Choroid plexus epithelial cell (primary cell): ENCODE data around the gene NUCKS1.
A peak's percentile ranks its signal among the peaks of the same experiment; 100 is the strongest.

Experiments
- DNase-seq: peaks from one replicate; pipeline ENCODE4 v3.0.0-alpha.2; 2010; ENCODE audit warnings: low read depth
- H3K4me3 ChIP-seq: 2 replicates; pipeline ENCODE4 v1.5.1; 2011; ENCODE audit warnings: low read depth, mild to moderate bottlenecking, control low read depth, low read length, moderate library complexity
- CTCF ChIP-seq: conservative IDR thresholded peaks from 2 replicates; pipeline ENCODE4 v1.5.1; 2011; ENCODE audit warnings: low read depth, mild to moderate bottlenecking, control low read depth, inconsistent platforms, low read length, moderate library complexity

NUCKS1 gene

GRCh38 chr1:205709059-205709398 is 41.0 kb downstream of the NUCKS1 start:
- peak; percentile 91 for DNase-seq
- TF ChIP-seq CTCF, result no peak
- no peak overlapping the region for H3K4me3 ChIP-seq

GRCh38 chr1:205706601-205707502 is 43.1 kb downstream of the NUCKS1 start:
- H3K4me3 ChIP-seq, result no peak overlapping the region
- no peak for TF ChIP-seq CTCF
- peak; percentile 53 for DNase-seq

- no peak for DNase-seq
- no peak for TF ChIP-seq CTCF
- H3K4me3 ChIP-seq, result no peak overlapping the region
Measured at GRCh38 chr1:205704903-205705302, 45.1 kb downstream of the NUCKS1 start.

GRCh38 chr1:205703072-205703471 is 46.9 kb downstream of the NUCKS1 start:
- TF ChIP-seq CTCF, result no peak

GRCh38 chr1:205701891-205702290 is 48.1 kb downstream of the NUCKS1 start:
- DNase-seq, result no peak
- H3K4me3 ChIP-seq, result no peak overlapping the region
- no peak for TF ChIP-seq CTCF

More at GRCh38 chr1:205703072-205703471, 46.9 kb downstream of the NUCKS1 start:
- no peak for DNase-seq
- H3K4me3 ChIP-seq, result no peak overlapping the region

- no peak for TF ChIP-seq CTCF
- H3K4me3 ChIP-seq, result no peak overlapping the region
Measured at GRCh38 chr1:205701420-205701819, 48.6 kb downstream of the NUCKS1 start.

More at GRCh38 chr1:205701420-205701819, 48.6 kb downstream of the NUCKS1 start:
- DNase-seq, result no peak
